ENCODE results near the gene RGL1. TPM values are rescaled to one million over a fixed set of nuclear protein-coding genes. Genes with fewer than 3 reads are reported as not detected.

The RGL1 gene
- total RNA-seq, 1 experiment from 2014 or later, result 0.92 TPM

DNA sequence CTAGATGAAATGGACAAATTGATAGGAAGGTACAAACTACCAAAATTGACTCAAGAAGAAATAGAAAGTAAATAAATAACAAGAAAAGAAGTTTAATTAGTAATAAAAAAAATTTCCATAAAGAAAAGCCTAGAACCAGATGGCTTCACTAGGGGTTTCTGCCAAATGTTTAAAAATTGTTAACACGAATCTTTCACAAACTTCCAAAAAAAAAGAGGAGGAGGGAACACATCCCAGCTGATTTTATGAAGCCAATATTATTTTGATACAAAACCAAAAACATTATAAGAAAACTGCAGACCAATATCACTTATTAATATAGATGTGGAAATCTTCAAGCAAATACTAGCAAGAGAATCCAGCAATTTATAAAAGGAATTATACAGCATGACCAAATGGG lies 143.1 kb downstream of the RGL1 start:
- CTCF ChIA-PET, result no interaction called here
- H3K27me3 ChIP-seq (ENCODE audit: control insufficient read depth, insufficient read depth, low read length), result no peaks in the 10 kb centered on the region
- H3K4me3 ChIP-seq (ENCODE audit: low read depth in 2 of 2, low read length in 2 of 2), result no peak overlapping the region
- DNase-seq (ENCODE audit: low read depth, low spot score) (no peak), ATAC-seq (no peak)
- intact Hi-C loops (cut with micrococcal nuclease; ENCODE audit: unreplicated experiment) (no loop called here), in situ Hi-C loops (cut with HindIII; ENCODE audit: low pct_unique_long_range_greater_than_20kb, low sequenced_read_pairs) (no loop called here)
- no TSS peak for BruUV-seq (replicated peaks)
- no peak overlapping the region for H3K27ac ChIP-seq (ENCODE audit: low read length)
- TF ChIP-seq TCF7L2 (IDR thresholded peaks at IDR 0.05; ENCODE audit: low read depth, low read length), result no peak
- TF ChIP-seq, protein P1, sequence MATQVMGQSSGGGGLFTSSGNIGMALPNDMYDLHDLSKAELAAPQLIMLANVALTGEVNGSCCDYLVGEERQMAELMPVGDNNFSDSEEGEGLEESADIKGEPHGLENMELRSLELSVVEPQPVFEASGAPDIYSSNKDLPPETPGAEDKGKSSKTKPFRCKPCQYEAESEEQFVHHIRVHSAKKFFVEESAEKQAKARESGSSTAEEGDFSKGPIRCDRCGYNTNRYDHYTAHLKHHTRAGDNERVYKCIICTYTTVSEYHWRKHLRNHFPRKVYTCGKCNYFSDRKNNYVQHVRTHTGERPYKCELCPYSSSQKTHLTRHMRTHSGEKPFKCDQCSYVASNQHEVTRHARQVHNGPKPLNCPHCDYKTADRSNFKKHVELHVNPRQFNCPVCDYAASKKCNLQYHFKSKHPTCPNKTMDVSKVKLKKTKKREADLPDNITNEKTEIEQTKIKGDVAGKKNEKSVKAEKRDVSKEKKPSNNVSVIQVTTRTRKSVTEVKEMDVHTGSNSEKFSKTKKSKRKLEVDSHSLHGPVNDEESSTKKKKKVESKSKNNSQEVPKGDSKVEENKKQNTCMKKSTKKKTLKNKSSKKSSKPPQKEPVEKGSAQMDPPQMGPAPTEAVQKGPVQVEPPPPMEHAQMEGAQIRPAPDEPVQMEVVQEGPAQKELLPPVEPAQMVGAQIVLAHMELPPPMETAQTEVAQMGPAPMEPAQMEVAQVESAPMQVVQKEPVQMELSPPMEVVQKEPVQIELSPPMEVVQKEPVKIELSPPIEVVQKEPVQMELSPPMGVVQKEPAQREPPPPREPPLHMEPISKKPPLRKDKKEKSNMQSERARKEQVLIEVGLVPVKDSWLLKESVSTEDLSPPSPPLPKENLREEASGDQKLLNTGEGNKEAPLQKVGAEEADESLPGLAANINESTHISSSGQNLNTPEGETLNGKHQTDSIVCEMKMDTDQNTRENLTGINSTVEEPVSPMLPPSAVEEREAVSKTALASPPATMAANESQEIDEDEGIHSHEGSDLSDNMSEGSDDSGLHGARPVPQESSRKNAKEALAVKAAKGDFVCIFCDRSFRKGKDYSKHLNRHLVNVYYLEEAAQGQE (IDR thresholded peaks at IDR 0.05; ENCODE audit: insufficient read depth in 1 of 2, low read depth in 2 of 2, low read length in 1 of 2), result no peak
- TF ChIP-seq, protein P2, sequence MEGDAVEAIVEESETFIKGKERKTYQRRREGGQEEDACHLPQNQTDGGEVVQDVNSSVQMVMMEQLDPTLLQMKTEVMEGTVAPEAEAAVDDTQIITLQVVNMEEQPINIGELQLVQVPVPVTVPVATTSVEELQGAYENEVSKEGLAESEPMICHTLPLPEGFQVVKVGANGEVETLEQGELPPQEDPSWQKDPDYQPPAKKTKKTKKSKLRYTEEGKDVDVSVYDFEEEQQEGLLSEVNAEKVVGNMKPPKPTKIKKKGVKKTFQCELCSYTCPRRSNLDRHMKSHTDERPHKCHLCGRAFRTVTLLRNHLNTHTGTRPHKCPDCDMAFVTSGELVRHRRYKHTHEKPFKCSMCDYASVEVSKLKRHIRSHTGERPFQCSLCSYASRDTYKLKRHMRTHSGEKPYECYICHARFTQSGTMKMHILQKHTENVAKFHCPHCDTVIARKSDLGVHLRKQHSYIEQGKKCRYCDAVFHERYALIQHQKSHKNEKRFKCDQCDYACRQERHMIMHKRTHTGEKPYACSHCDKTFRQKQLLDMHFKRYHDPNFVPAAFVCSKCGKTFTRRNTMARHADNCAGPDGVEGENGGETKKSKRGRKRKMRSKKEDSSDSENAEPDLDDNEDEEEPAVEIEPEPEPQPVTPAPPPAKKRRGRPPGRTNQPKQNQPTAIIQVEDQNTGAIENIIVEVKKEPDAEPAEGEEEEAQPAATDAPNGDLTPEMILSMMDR (IDR thresholded peaks at IDR 0.05), result no peak
- no peak for TF ChIP-seq SIN3A (IDR thresholded peaks at IDR 0.05; ENCODE audit: borderline replicate concordance, insufficient read depth, low read depth, low read length)
- TF ChIP-seq POLR2AphosphoS5 (IDR thresholded peaks at IDR 0.05; ENCODE audit: low read depth, low read length), result no peak
- POLR2A ChIA-PET, result no interaction called here
- no peaks in the 10 kb centered on the region for H3K4me1 ChIP-seq (ENCODE audit: control insufficient read depth, insufficient read depth, low read length)
- no peaks in the 10 kb centered on the region for H3K36me3 ChIP-seq (ENCODE audit: control insufficient read depth, insufficient read depth, low read length)
- H3K9me3 ChIP-seq (ENCODE audit: control insufficient read depth, insufficient read depth, low read depth, low read length), result no peaks in the 10 kb centered on the region

DNA sequence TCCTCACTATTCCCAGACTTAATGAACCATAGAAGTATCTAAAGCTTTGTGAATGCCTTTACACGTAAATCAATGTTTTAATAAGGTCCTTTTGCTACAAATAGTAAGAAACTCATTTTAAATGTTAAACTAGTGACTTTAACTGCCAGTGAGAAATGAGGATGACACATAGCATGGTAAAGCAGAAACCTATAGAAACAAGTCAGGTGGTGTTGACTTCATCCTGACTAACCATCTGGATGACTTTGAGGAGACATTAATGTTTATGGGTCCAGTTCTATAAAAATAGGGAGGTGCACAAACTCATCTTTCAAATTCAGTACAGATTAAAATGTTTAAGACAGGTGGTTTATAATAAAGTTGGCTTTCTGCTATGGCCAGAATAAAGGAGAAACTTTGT lies 147.2 kb downstream of the RGL1 start:
- TF ChIP-seq POLR2AphosphoS5 (IDR thresholded peaks at IDR 0.05; ENCODE audit: low read depth, low read length), result no peak
- TF ChIP-seq, protein P1 (IDR thresholded peaks at IDR 0.05; ENCODE audit: insufficient read depth in 1 of 2, low read depth in 2 of 2, low read length in 1 of 2), result no peak
- TF ChIP-seq TCF7L2 (IDR thresholded peaks at IDR 0.05; ENCODE audit: low read depth, low read length), result no peak
- TF ChIP-seq, protein P2 (IDR thresholded peaks at IDR 0.05), result no peak
- TF ChIP-seq SIN3A (IDR thresholded peaks at IDR 0.05; ENCODE audit: borderline replicate concordance, insufficient read depth, low read depth, low read length), result no peak
- no peak overlapping the region for H3K4me3 ChIP-seq (ENCODE audit: low read depth in 2 of 2, low read length in 2 of 2)
- intact Hi-C loops (cut with micrococcal nuclease; ENCODE audit: unreplicated experiment) (no loop called here), in situ Hi-C loops (cut with HindIII; ENCODE audit: low pct_unique_long_range_greater_than_20kb, low sequenced_read_pairs) (no loop called here)
- no peak overlapping the region for H3K27ac ChIP-seq (ENCODE audit: low read length)
- H3K27me3 ChIP-seq (ENCODE audit: control insufficient read depth, insufficient read depth, low read length), result no peaks in the 10 kb centered on the region
- H3K9me3 ChIP-seq (ENCODE audit: control insufficient read depth, insufficient read depth, low read depth, low read length), result no peaks in the 10 kb centered on the region
- H3K4me1 ChIP-seq (ENCODE audit: control insufficient read depth, insufficient read depth, low read length), result no peaks in the 10 kb centered on the region
- ChIA-PET POLR2A (no interaction called here), CTCF (no interaction called here)
- ATAC-seq (no peak), DNase-seq (ENCODE audit: low read depth, low spot score) (no peak)
- H3K36me3 ChIP-seq (ENCODE audit: control insufficient read depth, insufficient read depth, low read length), result no peaks in the 10 kb centered on the region
- no TSS peak for BruUV-seq (replicated peaks)
